K562 (cell line): ENCODE data around the gene EMC9. TPM values are rescaled to one million over a fixed set of nuclear protein-coding genes. Genes with fewer than 3 reads are reported as not detected.

Experiments used
- ATAC-seq: fragments of 200-7000 bp; cut with Tn5 transposase; 3 replicates; pipeline ENCODE4 v1.9.1; 2020; ENCODE audit warnings: moderate library complexity
- BruUV-seq: library from RNA; stranded (reverse); fragments of 400-500 nt; replicated peaks from 2 replicates; lab custom pipeline; 2021; lab: Mats Ljungman, UMichigan
- CTCF ChIA-PET: fragments of 300-600 bp; formaldehyde crosslinking; extraction: SDS; loops from one replicate; lab custom pipeline; 2021; ENCODE audit warnings: low intra/inter-chr PET ratio; lab: Yijun Ruan, JAX
- POLR2A ChIA-PET: fragments of 300-600, 350-650 bp; sonication (Branson Sonifier 250); formaldehyde crosslinking; extraction: SDS; loops from one replicate; lab custom pipeline; 2021; ENCODE audit warnings: antibody characterized with exemption, inconsistent platforms; lab: Yijun Ruan, JAX
- DNase-seq, 4 experiments: peaks; one replicate each; pipeline versions ENCODE4 v3.0.0 to v3.0.0-alpha.2; 2011 to 2018; ENCODE audit warnings: low spot score in 3 of 4, mixed read lengths in 3 of 4; ENCODE audit errors: extremely low read depth in 1 of 4
- FAIRE-seq: peaks from 2 replicates; lab custom pipeline; 2011; peaks lifted over from hg19 to GRCh38; lab: Jason Lieb, UNC
- H2AFZ ChIP-seq: 2 replicates; pipeline ENCODE4 v1.6.0; 2011; ENCODE audit warnings: low read depth, low read length, control low read depth, inconsistent platforms
- H3K27ac ChIP-seq: fragments of 200-600 bp; 3 replicates; pipeline ENCODE4 v1.8.0; 2011; ENCODE audit warnings: low read depth, mild to moderate bottlenecking, control low read depth, inconsistent platforms, low read length, moderate library complexity, mixed read lengths; ENCODE audit errors: extremely low read depth
- H3K27me3 ChIP-seq, 2 experiments: fragments of 300-600 bp in 1 of 2; 2 replicates in 1 of 2; 3 replicates in 1 of 2; pipeline versions ENCODE4 v1.6.0 to v1.8.0; 2011; ENCODE audit warnings: inconsistent platforms in 2 of 2, low read length in 2 of 2, mild to moderate bottlenecking in 1 of 2, mixed read lengths in 1 of 2, moderate library complexity in 1 of 2; ENCODE audit not compliant: control insufficient read depth in 2 of 2, insufficient read depth in 2 of 2
- H3K36me3 ChIP-seq: fragments of 300-600 bp; 3 replicates; pipeline ENCODE4 v1.8.0; 2011; ENCODE audit warnings: mild to moderate bottlenecking, low read length, inconsistent platforms; ENCODE audit not compliant: control insufficient read depth, insufficient read depth
- H3K4me1 ChIP-seq, 2 experiments: fragments of 200-600 bp in 1 of 2; replicated peaks in 1 of 2; 2 replicates in 1 of 2; 3 replicates in 1 of 2; pipeline versions ENCODE4 v1.5.1 to v1.8.0; 2011; ENCODE audit warnings: inconsistent platforms in 2 of 2, low read length in 2 of 2, mild to moderate bottlenecking in 1 of 2, mixed read lengths in 1 of 2, moderate library complexity in 1 of 2; ENCODE audit not compliant: control insufficient read depth in 2 of 2, insufficient read depth in 2 of 2
- H3K4me2 ChIP-seq: 2 replicates; pipeline ENCODE4 v1.6.1; 2011; ENCODE audit warnings: low read length, control low read depth, inconsistent platforms, mixed read lengths; ENCODE audit not compliant: insufficient read depth
- H3K4me3 ChIP-seq: fragments of 200-600 bp; sonication (generic), shearing (Covaris generic); 2 replicates; pipeline ENCODE4 v1.5.1; 2016; ENCODE audit warnings: control low read depth, inconsistent platforms
- H3K79me2 ChIP-seq: fragments of 200-600 bp; 3 replicates; pipeline ENCODE4 v1.8.0; 2011; ENCODE audit warnings: low read length, inconsistent platforms; ENCODE audit not compliant: control insufficient read depth, insufficient read depth
- H3K9ac ChIP-seq, 2 experiments: 2 replicates each; pipeline versions ENCODE4 v1.6.0 to v1.6.1; 2011; ENCODE audit warnings: low read depth in 2 of 2, low read length in 2 of 2, control low read depth in 1 of 2, inconsistent platforms in 1 of 2, mild to moderate bottlenecking in 1 of 2, mixed read lengths in 1 of 2; ENCODE audit not compliant: insufficient read depth in 1 of 2
- H3K9me1 ChIP-seq: one replicate; pipeline ENCODE4 v1.6.0; 2011; ENCODE audit warnings: inconsistent platforms, mild to moderate bottlenecking, low read length, moderate library complexity; ENCODE audit not compliant: control insufficient read depth, insufficient read depth
- H3K9me3 ChIP-seq: replicated peaks from 2 replicates; pipeline ENCODE4 v1.5.1; 2011; ENCODE audit warnings: low read depth, low read length, inconsistent platforms; ENCODE audit not compliant: control insufficient read depth, insufficient read depth
- H4K20me1 ChIP-seq: replicated peaks from 2 replicates; pipeline ENCODE4 v1.6.1; 2011; ENCODE audit warnings: low read length, inconsistent platforms, mixed read lengths; ENCODE audit not compliant: control insufficient read depth, insufficient read depth
- ATF3 ChIP-seq, 2 experiments: fragments of 450-650 bp in 1 of 2; sonication (generic) in 1 of 2; formaldehyde crosslinking in 1 of 2; IDR thresholded peaks in 1 of 2; conservative IDR thresholded peaks in 1 of 2; 2 replicates each; pipeline versions ENCODE4 v1.6.1 to v1.8.1; 2016 to 2023; ENCODE audit warnings: mild to moderate bottlenecking in 2 of 2, moderate library complexity in 2 of 2, inconsistent platforms in 1 of 2, missing genetic modification reagents in 1 of 2
- BRCA1 ChIP-seq, 2 experiments: fragments of 450-650 bp in 1 of 2; sonication (generic) in 1 of 2; formaldehyde crosslinking in 1 of 2; IDR thresholded peaks; 2 replicates each; pipeline versions ENCODE4 v1.5.0 to v1.6.1; 2017 to 2020; ENCODE audit warnings: mild to moderate bottlenecking in 1 of 2, missing genetic modification reagents in 1 of 2
- WGBS: fragments of 100-300 bp; shearing (Covaris generic); methylation state at CpG from one replicate; pipeline ENCODE4 v1.1.6; 2016; ENCODE audit warnings: low coverage, mixed read lengths; ENCODE audit not compliant: insufficient coverage; ENCODE audit errors: missing lambda C conversion rate; 5-methylcytosine and 5-hydroxymethylcytosine counted together
- in situ Hi-C: fragments of 300-500 bp; cut with MboI; formaldehyde crosslinking; loops from 4 replicates; pipeline ENCODE4 v1.15.0; 2018; ENCODE audit warnings: inconsistent platforms, mixed read lengths
- intact Hi-C: fragments of 100-400 bp; cut with micrococcal nuclease; formaldehyde crosslinking; loops from 2 replicates; pipeline ENCODE4 v1.14.2; 2022
- polyA plus RNA-seq, 8 experiments: library from polyadenylated mRNA; depleted of rRNA in 4 of 8; stranded (reverse) in 5 of 8; unstranded in 3 of 8; fragments of >200 nt; fragmentation: Nextera tagmentation in 2 of 8; fragmentation: Illumina TruSeq in 1 of 8; extraction: Ambion mirVana in 2 of 8; extraction: Trizol in 1 of 8; gene quantifications; 2 replicates each; pipeline versions ENCODE4 v1.2.1 to v1.2.3, GENCODE V29; 2011 to 2014; ENCODE audit warnings: inconsistent platforms in 1 of 8, missing spikeins in 1 of 8
- total RNA-seq, 7 experiments: library from RNA; depleted of rRNA in 6 of 7; stranded (reverse); fragments of >200 nt in 6 of 7; fragmentation: Illumina TruSeq in 2 of 7; extraction: Trizol in 2 of 7; gene quantifications; 2 replicates each; pipeline versions ENCODE4 v1.2.1 to v1.2.3, GENCODE V29; 2011 to 2021; ENCODE audit warnings: low replicate concordance in 1 of 7

The EMC9 gene
- total and polyA plus RNA-seq, 9 of the 15 experiments (the other 6 are each of a cell fraction or from before 2014, with no cell fraction given) = 3.1 to 13.2 (median 7.8) TPM

GRCh38 chr14:24138396-24139271, 2.8 kb downstream of the EMC9 start:
- ATAC-seq (no peak), FAIRE-seq (no peak), DNase-seq (no peak)
- ChIA-PET POLR2A (interaction anchor here (1.5 to 1.8 kb wide), 2 partner anchors 24 to 45 kb away, joined by 4 read pairs; partner anchors contain the start of genes DCAF11, NRL and PCK2), CTCF (no interaction called here)
- TF ChIP-seq BRCA1 (IDR thresholded peaks at IDR 0.05) (no peak), BRCA1 (CRISPR knock-in tag; IDR thresholded peaks at IDR 0.05) (no peak), ATF3 (IDR thresholded peaks at IDR 0.05) (0 out of 2 replicates have a peak, but pooled peaks have one; percentile 12), ATF3 (CRISPR knock-in tag; conservative IDR thresholded peaks at IDR 0.05) (no peak)
- WGBS = 86% methylated on average over 13 of the region's 13 CpGs
- Histone ChIP-seq H3K4me3 (no peak overlapping the region), H3K36me3 (peaks cover 34% of the 10 kb centered on the region), H3K27ac (no peak overlapping the region), H3K79me2 (peaks cover 20% of the 10 kb centered on the region), H3K9me1 (no peaks in the 10 kb centered on the region), H2AFZ (no peak overlapping the region), H3K4me1 (peaks cover 19 to 36% of the 10 kb centered on the region in 2 experiments; a peak in 4 of 5 replicates), H3K27me3 (no peaks in the 10 kb centered on the region), H3K4me2 (no peak overlapping the region), H4K20me1 (no peaks in the 10 kb centered on the region; the same call in 1 of the 2 replicates), H3K9me3 (no peaks in the 10 kb centered on the region), H3K9ac (peak overlapping the region in 1 of 2 experiments; percentile 42; a peak in 1 of 4 replicates)
- intact Hi-C loops = no loop called here
- BruUV-seq = no TSS peak
- in situ Hi-C loops = no loop called here
